ENCODE data around the gene ALDOC. TPM values are rescaled to one million over a fixed set of nuclear protein-coding genes. Genes with fewer than 3 reads are reported as not detected.

The ALDOC gene
- total and polyA plus RNA-seq, 10 of the 15 experiments (the other 5 are each of a cell fraction or from before 2014, with no cell fraction given): 16.0 to 268 (median 78.2) TPM

DNA sequence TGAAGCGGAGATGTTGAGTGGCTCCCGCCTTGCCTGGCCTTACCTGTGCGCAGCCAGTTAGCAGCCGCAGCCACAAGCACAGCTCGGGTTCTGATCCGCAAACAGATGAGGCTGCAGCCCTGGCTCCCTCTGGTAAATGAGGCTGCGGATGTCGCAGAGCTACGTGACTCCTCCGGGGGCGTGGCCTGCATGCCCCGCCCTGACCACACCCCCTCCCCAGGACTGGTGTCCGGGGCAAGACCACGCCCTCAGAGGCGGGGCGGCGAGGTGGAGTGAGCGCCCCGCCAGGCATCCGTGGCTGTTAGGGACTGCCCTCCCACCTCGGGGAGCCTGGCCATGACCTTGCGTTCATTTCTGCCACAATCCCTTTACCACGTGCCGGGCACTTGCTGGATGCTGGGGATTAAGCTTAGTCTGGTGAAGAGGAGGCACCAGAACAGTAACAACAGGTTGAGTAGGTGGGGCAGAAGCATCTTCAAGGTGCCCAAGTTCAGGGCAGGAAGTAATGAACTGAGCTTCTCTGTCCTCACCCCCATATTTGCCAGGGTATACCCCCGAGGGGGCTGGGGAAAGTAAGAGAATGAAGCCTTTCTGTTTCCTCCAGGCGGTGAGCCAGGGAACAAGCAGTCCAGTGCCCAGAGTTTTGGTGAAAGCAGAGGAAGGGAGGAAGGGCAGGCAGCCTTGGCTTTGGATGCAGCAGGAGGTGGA is at the start of gene ALDOC (continued):
- TF ChIP-seq, protein P1, sequence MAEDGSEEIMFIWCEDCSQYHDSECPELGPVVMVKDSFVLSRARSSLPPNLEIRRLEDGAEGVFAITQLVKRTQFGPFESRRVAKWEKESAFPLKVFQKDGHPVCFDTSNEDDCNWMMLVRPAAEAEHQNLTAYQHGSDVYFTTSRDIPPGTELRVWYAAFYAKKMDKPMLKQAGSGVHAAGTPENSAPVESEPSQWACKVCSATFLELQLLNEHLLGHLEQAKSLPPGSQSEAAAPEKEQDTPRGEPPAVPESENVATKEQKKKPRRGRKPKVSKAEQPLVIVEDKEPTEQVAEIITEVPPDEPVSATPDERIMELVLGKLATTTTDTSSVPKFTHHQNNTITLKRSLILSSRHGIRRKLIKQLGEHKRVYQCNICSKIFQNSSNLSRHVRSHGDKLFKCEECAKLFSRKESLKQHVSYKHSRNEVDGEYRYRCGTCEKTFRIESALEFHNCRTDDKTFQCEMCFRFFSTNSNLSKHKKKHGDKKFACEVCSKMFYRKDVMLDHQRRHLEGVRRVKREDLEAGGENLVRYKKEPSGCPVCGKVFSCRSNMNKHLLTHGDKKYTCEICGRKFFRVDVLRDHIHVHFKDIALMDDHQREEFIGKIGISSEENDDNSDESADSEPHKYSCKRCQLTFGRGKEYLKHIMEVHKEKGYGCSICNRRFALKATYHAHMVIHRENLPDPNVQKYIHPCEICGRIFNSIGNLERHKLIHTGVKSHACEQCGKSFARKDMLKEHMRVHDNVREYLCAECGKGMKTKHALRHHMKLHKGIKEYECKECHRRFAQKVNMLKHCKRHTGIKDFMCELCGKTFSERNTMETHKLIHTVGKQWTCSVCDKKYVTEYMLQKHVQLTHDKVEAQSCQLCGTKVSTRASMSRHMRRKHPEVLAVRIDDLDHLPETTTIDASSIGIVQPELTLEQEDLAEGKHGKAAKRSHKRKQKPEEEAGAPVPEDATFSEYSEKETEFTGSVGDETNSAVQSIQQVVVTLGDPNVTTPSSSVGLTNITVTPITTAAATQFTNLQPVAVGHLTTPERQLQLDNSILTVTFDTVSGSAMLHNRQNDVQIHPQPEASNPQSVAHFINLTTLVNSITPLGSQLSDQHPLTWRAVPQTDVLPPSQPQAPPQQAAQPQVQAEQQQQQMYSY (CRISPR knock-in tag; IDR thresholded peaks at IDR 0.05): no peak
- TF ChIP-seq TARDBP (IDR thresholded peaks at IDR 0.05; ENCODE audit: borderline replicate concordance): no peak
- no peak for TF ChIP-seq MTA2 (IDR thresholded peaks at IDR 0.05; ENCODE audit: low read depth)
- TF ChIP-seq RAD21 (IDR thresholded peaks at IDR 0.05; ENCODE audit: insufficient read depth, low read depth, low read length): no peak
- peak; percentile 51; the same call in 1 of the 2 replicates for TF ChIP-seq PML (IDR thresholded peaks at IDR 0.05; ENCODE audit: low read length)
- TF ChIP-seq, protein P2, sequence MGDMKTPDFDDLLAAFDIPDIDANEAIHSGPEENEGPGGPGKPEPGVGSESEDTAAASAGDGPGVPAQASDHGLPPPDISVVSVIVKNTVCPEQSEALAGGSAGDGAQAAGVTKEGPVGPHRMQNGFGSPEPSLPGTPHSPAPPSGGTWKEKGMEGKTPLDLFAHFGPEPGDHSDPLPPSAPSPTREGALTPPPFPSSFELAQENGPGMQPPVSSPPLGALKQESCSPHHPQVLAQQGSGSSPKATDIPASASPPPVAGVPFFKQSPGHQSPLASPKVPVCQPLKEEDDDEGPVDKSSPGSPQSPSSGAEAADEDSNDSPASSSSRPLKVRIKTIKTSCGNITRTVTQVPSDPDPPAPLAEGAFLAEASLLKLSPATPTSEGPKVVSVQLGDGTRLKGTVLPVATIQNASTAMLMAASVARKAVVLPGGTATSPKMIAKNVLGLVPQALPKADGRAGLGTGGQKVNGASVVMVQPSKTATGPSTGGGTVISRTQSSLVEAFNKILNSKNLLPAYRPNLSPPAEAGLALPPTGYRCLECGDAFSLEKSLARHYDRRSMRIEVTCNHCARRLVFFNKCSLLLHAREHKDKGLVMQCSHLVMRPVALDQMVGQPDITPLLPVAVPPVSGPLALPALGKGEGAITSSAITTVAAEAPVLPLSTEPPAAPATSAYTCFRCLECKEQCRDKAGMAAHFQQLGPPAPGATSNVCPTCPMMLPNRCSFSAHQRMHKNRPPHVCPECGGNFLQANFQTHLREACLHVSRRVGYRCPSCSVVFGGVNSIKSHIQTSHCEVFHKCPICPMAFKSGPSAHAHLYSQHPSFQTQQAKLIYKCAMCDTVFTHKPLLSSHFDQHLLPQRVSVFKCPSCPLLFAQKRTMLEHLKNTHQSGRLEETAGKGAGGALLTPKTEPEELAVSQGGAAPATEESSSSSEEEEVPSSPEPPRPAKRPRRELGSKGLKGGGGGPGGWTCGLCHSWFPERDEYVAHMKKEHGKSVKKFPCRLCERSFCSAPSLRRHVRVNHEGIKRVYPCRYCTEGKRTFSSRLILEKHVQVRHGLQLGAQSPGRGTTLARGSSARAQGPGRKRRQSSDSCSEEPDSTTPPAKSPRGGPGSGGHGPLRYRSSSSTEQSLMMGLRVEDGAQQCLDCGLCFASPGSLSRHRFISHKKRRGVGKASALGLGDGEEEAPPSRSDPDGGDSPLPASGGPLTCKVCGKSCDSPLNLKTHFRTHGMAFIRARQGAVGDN (IDR thresholded peaks at IDR 0.05): peak; percentile 77
- peak; percentile 70 for TF ChIP-seq POLR2AphosphoS2 (IDR thresholded peaks at IDR 0.05; ENCODE audit: low read depth, low read length)
- no peak for TF ChIP-seq HDAC2 (IDR thresholded peaks at IDR 0.05)
- no peak for TF ChIP-seq NFXL1 (IDR thresholded peaks at IDR 0.05; ENCODE audit: borderline replicate concordance)
- TF ChIP-seq, protein P3, sequence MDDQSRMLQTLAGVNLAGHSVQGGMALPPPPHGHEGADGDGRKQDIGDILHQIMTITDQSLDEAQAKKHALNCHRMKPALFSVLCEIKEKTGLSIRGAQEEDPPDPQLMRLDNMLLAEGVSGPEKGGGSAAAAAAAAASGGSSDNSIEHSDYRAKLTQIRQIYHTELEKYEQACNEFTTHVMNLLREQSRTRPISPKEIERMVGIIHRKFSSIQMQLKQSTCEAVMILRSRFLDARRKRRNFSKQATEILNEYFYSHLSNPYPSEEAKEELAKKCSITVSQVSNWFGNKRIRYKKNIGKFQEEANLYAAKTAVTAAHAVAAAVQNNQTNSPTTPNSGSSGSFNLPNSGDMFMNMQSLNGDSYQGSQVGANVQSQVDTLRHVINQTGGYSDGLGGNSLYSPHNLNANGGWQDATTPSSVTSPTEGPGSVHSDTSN (IDR thresholded peaks at IDR 0.05; ENCODE audit: insufficient replicate concordance, low read depth, low read length): no peak
- 0 out of 2 replicates have a peak, but pooled peaks have one; percentile 41 for TF ChIP-seq NFYB (IDR thresholded peaks at IDR 0.05; ENCODE audit: insufficient read depth, low read depth, low read length)
- TF ChIP-seq IKZF1 (conservative IDR thresholded peaks at IDR 0.05): peak; percentile 30; the same call in 1 of the 2 replicates
- TF ChIP-seq STAT1 (conservative IDR thresholded peaks at IDR 0.05): no peak
- TF ChIP-seq, protein P4, sequence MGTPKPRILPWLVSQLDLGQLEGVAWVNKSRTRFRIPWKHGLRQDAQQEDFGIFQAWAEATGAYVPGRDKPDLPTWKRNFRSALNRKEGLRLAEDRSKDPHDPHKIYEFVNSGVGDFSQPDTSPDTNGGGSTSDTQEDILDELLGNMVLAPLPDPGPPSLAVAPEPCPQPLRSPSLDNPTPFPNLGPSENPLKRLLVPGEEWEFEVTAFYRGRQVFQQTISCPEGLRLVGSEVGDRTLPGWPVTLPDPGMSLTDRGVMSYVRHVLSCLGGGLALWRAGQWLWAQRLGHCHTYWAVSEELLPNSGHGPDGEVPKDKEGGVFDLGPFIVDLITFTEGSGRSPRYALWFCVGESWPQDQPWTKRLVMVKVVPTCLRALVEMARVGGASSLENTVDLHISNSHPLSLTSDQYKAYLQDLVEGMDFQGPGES (IDR thresholded peaks at IDR 0.05): no peak
- TF ChIP-seq NFIC (IDR thresholded peaks at IDR 0.05; ENCODE audit: low read depth, low read length): no peak
- TF ChIP-seq TCF3 (IDR thresholded peaks at IDR 0.05; ENCODE audit: borderline replicate concordance, insufficient read depth, low read depth, low read length): 0 out of 2 replicates have a peak, but pooled peaks have one; percentile 43
- no peak for TF ChIP-seq WRNIP1 (IDR thresholded peaks at IDR 0.05; ENCODE audit: borderline replicate concordance, low read depth, low read length)
- TF ChIP-seq ETV6 (conservative IDR thresholded peaks at IDR 0.05 in 1 of 2, IDR thresholded peaks at IDR 0.05 in 1 of 2; ENCODE audit: borderline replicate concordance in 1 of 2, low read depth in 1 of 2): no peak
- no peak for TF ChIP-seq BRCA1 (IDR thresholded peaks at IDR 0.05; ENCODE audit: low read depth, low read length)
- TF ChIP-seq CHD2 (IDR thresholded peaks at IDR 0.05; ENCODE audit: borderline replicate concordance, low read depth, low read length): peak; percentile 12; the same call in 1 of the 2 replicates
